ENCODE data around the gene TSSK2. TPM values are rescaled to one million over a fixed set of nuclear protein-coding genes. Genes with fewer than 3 reads are reported as not detected.
A peak's percentile ranks its signal among the peaks of the same experiment; 100 is the strongest.
"Not testable (repeated sequence)": the region's sequence is repeated elsewhere in the genome, so short reads cannot be mapped to it uniquely, and the experiment has no call there.

The TSSK2 gene
- total RNA-seq, 2 donors from 2014 or later, result 8.0 TPM; not detected in 1

DNA sequence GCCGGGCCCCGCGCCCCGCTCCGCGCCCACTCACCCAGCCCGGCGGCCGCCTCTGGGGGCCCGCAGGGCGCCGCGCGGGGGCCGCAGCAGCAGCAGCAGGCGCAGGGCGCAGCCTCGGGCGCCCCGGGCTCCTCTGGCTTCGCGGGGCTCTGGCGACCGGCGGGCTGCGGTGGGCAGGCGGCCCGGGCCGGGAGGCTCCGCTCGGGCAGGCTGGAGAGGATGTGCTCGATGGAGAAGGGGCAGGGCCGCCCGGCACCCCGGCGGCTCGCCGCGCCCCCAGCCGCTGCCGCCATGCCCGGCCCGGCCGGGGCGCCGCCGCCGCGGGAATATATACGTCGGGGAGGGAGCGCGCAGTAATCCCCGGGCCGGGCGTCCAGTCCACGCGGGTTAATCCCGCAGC, 18.9 kb downstream of the TSSK2 start, which contains the start of gene GSC2:
Gene GSC2 (minus strand): TSS at position 302 of the 400 bp plus-strand sequence. CDS start 9 bp downstream, at position 293.
- peaks cover 11% of the 10 kb centered on the region for H3K27me3 ChIP-seq (replicated peaks; ENCODE audit: insufficient read depth)
- H3K9me3 ChIP-seq, result no peaks in the 10 kb centered on the region
- WGBS, result under 1% methylated on average over 21 of the region's 59 CpGs
- H3K4me3 ChIP-seq, result peak within 1 kb of the TSS in 1 of 2 donors; percentile 15
- no peak for DNase-seq (ENCODE audit: low spot score)
- intact Hi-C loops (cut with DNase I), result loop anchor here (5.0 to 10.0 kb wide), 2 partner anchors 325 to 482 kb away; partner anchors contain the start of genes CDC45 and UFD1
- no peak within 1 kb of the TSS for H3K27ac ChIP-seq
- TF ChIP-seq, protein P1, sequence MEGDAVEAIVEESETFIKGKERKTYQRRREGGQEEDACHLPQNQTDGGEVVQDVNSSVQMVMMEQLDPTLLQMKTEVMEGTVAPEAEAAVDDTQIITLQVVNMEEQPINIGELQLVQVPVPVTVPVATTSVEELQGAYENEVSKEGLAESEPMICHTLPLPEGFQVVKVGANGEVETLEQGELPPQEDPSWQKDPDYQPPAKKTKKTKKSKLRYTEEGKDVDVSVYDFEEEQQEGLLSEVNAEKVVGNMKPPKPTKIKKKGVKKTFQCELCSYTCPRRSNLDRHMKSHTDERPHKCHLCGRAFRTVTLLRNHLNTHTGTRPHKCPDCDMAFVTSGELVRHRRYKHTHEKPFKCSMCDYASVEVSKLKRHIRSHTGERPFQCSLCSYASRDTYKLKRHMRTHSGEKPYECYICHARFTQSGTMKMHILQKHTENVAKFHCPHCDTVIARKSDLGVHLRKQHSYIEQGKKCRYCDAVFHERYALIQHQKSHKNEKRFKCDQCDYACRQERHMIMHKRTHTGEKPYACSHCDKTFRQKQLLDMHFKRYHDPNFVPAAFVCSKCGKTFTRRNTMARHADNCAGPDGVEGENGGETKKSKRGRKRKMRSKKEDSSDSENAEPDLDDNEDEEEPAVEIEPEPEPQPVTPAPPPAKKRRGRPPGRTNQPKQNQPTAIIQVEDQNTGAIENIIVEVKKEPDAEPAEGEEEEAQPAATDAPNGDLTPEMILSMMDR (IDR thresholded peaks at IDR 0.05), result no peak
- TF ChIP-seq POLR2AphosphoS5 (IDR thresholded peaks at IDR 0.05), result no peak
- no peak for TF ChIP-seq POLR2A (IDR thresholded peaks at IDR 0.05)
- peaks cover 3% of the 10 kb centered on the region for H3K4me1 ChIP-seq (replicated peaks)
- no peaks in the 10 kb centered on the region for H3K36me3 ChIP-seq

DNA sequence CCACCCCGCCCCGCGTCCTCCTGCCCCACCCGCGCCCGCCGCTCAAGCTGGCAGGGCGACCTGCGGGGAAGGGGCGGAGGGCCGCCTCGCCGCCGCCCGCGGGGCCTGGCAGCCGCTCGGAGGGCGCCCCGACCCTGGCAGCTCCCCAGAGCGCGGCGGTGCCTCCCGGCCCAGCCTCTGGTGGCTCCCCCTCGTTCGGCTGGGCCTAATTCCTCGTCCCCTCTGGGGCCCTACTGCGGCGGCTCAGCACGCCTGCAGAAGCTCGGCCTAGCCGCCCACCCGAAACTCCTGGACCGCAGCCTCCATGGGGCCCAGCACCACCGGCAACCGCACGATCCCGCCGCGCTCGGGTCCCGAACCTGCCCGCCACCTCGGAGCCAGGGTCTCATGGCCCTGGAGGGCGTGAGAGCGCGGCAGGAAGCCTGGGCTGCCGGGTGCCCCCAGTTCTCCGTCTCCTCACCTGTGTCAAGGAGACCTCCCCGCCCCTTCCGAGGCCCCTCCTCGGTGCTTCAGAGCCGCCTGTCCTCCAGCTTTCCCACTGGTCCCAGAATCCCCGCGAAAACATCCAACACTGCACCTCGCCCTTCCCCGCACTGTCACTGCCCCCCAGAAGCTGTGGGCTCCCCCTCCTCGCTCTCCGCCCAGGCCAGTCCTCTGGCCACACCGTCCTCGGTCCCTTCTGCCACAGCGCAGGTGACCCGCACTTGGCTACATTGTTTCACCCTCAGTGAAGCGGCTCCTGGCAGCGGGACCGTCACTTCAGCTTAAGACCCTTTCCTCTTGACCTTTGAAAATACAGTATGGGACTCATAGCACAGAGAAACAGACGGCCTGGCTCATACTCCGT, 19.6 kb downstream of the TSSK2 start:
- no peak for TF ChIP-seq POLR2AphosphoS5 (IDR thresholded peaks at IDR 0.05)
- TF ChIP-seq, protein P1 (IDR thresholded peaks at IDR 0.05), result no peak
- TF ChIP-seq POLR2A (IDR thresholded peaks at IDR 0.05), result no peak
- no peak for DNase-seq (ENCODE audit: low spot score)
- Histone ChIP-seq H3K4me3 (no peak overlapping the region), H3K27me3 (replicated peaks; ENCODE audit: insufficient read depth) (peaks cover 11% of the 10 kb centered on the region), H3K36me3 (no peaks in the 10 kb centered on the region), H3K9me3 (no peaks in the 10 kb centered on the region), H3K27ac (no peak overlapping the region), H3K4me1 (replicated peaks) (peaks cover 3% of the 10 kb centered on the region)
- intact Hi-C loops (cut with DNase I), result no loop called here
- 12% methylated on average over 39 of the region's 68 CpGs for WGBS

DNA sequence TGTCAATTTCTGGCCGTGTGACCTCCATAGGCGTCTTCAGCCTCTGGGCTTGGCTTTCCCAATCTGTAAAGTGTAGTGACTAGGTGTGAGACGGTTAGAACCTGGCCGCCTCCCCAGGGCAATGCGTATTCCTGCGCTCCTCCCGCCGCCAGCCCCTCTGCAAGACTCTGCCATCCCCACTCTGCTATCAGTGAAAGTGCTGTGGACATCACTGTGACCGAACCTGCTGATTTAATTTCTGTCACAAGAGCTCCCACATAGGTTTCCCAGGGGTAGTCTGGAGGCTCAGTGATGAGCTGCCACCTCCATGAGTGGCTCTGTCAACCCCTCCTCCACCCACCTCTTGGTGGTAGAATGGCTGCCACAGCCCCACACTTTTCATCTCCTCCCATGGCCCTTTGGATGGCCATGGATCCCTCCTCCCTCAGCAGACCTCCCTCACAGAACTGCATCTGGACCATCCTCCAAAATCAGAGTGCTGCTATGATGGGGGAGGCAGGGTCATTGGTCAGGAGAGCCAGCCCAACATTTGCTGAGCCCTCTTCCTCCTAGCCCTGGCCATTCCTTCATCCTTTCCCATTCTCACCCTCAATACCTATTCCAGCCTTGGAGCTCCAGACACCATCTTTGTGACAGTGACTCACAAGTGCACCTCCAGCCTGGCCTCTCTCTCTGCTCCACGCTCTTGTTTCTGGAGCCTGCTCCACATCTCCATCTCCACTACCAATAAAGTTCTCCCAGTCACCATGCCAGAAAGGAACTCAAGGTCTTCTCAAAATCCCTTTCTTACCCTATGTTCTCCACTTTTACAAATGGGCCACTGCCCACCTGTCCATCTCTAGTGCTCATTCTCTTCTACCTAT, 20.5 kb downstream of the TSSK2 start:
- no peak for DNase-seq (ENCODE audit: low spot score)
- Histone ChIP-seq H3K27me3 (replicated peaks; ENCODE audit: insufficient read depth) (peaks cover 11% of the 10 kb centered on the region), H3K36me3 (no peaks in the 10 kb centered on the region), H3K4me1 (replicated peaks) (peaks cover 3% of the 10 kb centered on the region), H3K9me3 (no peaks in the 10 kb centered on the region), H3K27ac (no peak overlapping the region), H3K4me3 (no peak overlapping the region)
- intact Hi-C loops (cut with DNase I), result no loop called here
- 66% methylated on average over 10 of the region's 10 CpGs for WGBS
- TF ChIP-seq, protein P1 (IDR thresholded peaks at IDR 0.05), result no peak
- TF ChIP-seq POLR2A (IDR thresholded peaks at IDR 0.05) (no peak), POLR2AphosphoS5 (IDR thresholded peaks at IDR 0.05) (no peak)

DNA sequence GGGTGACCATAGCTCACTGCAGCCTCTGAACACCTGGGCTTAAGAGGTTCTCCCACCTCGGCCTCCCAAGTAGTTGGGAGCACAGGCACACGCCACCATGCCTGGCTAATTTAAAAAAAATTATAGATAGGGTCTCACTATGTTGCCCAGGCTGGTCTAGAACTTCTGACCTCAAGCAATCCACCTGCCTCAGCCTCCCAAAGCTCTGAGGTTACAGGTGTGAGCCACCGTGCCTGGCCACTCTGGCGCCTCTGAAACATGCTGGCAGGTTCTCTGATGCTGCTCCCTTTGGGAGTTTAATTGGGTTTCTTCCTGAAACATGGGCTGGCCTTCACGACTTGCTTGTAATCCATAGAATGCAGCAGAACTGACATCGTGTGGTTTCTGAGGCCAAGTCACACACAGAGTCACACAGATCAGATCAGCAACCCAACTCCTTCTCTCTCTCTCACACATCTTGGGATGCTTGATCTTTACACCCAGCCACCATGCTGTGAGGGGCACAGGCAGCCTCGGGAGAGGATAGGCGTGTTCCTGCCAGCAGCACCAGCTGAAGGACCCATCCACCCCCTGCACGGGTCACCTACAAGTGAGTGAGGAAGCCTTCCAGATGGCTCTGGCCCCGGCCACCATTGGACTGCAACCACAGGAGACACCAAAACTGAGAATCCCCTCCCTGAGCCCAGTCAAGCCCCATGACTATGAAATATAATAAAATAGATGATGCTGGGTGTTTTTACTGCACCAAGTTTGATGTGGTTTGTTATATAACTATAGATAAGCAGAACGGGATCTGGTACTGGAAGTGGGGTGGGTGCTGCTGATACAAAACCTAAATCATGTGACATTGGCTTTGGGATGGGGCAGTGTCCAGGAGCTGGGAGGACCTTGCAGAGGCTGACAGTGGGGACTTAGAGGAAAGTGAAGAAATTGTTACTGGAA, 22.1 kb downstream of the TSSK2 start:
- TF ChIP-seq POLR2A (IDR thresholded peaks at IDR 0.05), result no peak
- no peak for TF ChIP-seq POLR2AphosphoS5 (IDR thresholded peaks at IDR 0.05)
- TF ChIP-seq, protein P1 (IDR thresholded peaks at IDR 0.05), result no peak
- DNase-seq (ENCODE audit: low spot score), result no peak
- intact Hi-C loops (cut with DNase I), result no loop called here
- no peak overlapping the region for H3K27ac ChIP-seq
- no peak overlapping the region for H3K4me3 ChIP-seq
- H3K36me3 ChIP-seq, result no peaks in the 10 kb centered on the region
- H3K9me3 ChIP-seq, result no peaks in the 10 kb centered on the region
- WGBS, result 57% methylated on average over 11 of the region's 11 CpGs
- peaks cover 11% of the 10 kb centered on the region for H3K27me3 ChIP-seq (replicated peaks; ENCODE audit: insufficient read depth)
- peaks cover 3% of the 10 kb centered on the region for H3K4me1 ChIP-seq (replicated peaks)

DNA sequence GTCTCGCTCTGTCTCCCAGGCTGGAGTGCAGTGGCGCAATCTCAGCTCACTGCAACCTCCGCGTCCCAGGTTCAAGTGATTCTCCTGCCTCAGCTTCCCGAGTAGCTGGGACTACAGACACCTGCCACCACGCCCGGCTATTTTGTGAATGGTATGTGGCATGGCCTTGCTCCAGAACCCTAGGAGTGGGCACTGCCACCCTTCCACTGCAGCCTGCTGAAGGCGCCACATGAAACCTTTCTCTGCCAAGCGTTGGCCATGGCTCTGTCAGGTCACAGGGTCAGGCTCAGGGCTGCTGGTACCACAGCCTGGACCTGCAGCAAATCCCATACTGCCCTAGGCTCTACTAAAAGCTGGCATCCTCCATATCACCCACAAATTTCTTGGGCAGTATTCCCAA, 25.0 kb downstream of the TSSK2 start:
- WGBS, result 80% methylated on average over 9 of the region's 9 CpGs
- H3K9me3 ChIP-seq; H3K27ac ChIP-seq; H3K27me3 ChIP-seq (replicated peaks; ENCODE audit: insufficient read depth); intact Hi-C loops (cut with DNase I); H3K36me3 ChIP-seq; DNase-seq (ENCODE audit: low spot score); H3K4me3 ChIP-seq; H3K4me1 ChIP-seq (replicated peaks): not testable (repeated sequence)

DNA sequence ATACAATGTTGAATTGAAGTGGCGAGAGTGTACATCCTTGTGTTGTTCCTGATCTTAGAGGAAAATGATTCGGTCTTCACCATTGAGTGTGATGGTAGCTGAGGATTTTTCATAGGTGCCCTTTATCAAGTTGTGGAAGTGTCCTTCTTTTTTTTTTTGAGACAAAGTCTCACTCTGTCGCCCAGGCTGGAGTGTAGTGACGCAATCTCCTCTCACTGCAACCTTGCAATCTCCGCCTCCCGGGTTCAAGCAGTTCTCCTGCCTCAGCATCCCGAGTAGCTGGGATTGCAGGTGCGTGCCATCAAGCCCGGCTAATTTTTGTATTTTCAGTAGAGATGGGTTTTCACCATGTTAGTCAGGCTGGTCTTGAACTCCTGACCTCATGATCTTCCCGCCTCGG, 27.5 kb downstream of the TSSK2 start:
- WGBS, result 85% methylated on average over 11 of the region's 11 CpGs
- not testable (repeated sequence) for DNase-seq (ENCODE audit: low spot score)

More for the DNA sequence above, 27.5 kb downstream of the TSSK2 start:
- H3K4me1 ChIP-seq (replicated peaks); H3K4me3 ChIP-seq; H3K36me3 ChIP-seq; H3K27ac ChIP-seq; H3K9me3 ChIP-seq; H3K27me3 ChIP-seq (replicated peaks; ENCODE audit: insufficient read depth); intact Hi-C loops (cut with DNase I): not testable (repeated sequence)
